ENCODE results near the gene PCBP3.
"Not testable (repeated sequence)": the region's sequence is repeated elsewhere in the genome, so short reads cannot be mapped to it uniquely, and the experiment has no call there.

PCBP3 gene

DNA sequence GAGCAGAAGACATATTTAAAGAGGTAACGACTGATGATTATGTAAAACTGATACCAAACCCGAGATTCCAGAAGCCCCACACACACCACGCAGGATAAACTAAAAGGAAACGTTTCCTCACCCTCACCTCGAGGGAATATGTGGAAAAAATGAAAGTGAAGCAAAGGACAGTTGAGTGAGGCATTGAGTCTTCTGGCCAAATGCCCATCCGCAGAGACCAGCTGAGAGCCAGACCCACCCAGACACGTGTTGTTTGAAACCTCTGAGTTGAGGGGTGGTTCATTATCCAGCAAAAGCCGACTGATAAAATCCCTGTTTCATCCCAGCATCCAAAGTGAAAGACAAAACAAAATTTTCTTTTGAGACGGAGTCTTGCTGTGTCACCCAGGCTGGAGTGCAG, 29.6 kb upstream of the PCBP3 start:
- DNase-seq (ENCODE audit: low read depth), result no peak

DNA sequence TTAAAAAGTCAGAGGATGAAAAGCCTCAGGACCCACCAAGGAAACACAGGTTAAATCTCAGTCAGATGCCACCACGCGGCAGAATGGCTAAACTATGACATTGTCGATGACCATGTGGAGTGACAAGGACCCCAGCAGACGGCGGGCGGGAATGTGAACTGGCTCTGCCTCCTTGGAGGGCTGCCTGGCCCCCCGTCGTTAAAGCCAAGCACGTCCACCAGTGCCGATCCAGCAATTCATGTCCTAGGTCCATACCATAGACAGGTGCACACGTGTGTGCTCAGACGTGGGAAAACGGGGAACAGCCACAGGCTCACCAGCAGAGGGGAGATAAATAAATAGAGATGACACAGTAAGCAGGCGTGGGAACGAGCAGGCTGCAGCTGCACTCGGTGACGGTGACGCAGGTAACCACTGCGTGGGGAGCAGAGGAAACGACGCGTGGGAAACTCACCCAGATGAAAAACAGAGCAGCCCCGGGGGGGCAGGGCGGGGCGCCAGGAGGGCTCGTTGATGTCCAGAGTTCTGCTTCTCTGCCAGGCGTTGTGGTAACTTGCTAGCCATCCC, 28.3 kb upstream of the PCBP3 start:
- DNase-seq (ENCODE audit: low read depth), result peak; percentile 80

DNA sequence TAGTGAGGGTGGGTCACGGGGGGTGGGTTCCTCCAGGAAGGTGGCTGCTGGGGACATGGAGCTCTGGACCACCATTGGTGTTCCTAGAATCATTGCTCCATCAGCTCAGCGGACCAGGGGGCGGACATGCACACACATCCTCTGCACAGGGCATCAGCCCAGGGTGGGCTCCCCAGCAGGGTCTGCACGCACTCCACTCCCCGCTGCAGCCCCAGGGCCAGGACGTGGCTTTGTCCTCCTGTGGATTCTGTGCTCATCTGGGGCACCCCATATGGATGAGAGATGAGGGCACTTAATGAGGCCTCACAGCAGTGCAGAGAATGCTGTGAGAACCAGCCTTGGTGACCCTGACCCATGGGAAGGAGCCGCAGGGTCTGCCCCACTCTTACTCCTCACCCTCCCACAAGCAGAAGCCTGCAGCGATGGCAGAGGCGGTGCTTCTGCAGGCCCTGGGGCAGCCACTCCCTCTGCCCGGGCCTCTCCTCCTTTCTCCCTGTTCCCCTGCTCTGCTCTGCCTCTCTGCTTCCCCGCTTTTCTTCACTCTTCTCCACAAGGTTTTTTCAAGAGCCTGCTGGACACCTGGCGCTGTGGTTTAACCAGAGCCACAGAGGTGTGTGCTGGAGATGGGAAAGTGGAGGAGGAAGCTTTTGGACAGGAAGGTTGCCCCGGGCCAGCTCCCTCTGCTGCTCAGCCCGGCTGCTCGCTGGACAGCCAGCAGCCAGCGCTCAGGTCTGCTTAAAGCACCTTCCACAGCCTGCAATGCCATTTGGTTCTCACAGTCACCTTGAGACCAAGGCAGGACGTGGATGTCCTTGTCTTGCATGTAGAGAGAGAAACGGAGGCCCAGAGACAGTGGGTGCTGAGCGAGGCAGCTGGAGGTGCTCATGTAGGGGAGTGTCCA, 26.3 kb upstream of the PCBP3 start:
- DNase-seq (ENCODE audit: low read depth), result no peak

DNA sequence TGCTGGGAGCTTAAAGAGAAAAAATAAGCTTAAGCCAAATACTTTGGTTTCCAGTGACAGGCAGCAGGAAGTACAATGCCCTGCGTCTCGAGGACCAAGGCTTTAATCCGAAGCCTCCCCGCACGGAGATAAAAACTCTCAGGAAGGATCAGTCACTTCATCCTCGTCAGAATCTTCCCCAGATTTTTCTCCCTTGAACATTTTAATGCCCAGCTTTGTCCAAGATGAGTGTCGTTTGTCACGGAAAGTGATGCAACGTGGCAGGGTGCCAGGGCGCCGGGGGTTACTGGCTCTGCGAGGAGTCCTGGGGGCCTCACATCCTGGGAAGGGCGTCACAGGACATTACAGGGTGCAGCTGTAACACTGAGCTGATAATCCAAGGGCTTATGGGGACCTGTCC, 25.2 kb upstream of the PCBP3 start:
- DNase-seq (ENCODE audit: low read depth), result no peak

DNA sequence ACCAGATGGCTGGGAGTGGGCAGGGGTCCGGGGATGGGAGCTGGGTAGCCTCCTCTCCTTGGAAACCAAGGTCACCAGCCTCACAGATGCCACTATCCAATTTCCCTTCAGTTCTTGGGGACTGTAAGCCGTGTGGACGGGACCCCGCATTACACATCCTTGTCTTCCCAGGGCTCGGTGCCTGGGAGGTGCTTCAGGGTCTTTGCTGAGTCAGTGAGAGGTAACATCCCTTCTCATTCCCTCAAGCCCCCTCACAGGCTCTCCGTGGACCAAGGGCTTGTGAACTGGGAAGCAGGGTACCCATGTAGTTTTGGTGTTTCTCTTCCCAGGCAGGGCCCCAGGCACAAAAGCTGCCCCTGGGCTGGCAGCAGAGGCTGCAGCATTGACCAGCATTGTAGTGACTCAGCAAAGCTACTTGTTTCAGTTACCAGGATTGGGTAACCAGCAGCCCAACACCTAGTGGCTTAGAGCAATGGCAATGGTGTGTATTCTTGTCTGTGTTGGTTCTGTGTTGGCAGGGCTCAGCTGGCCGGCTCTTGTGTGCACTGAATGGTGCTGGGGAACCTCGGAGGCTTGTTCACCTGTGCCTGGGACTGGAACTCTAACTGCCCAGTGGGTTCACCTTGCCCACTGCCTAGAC, 24.6 kb upstream of the PCBP3 start:
- DNase-seq (ENCODE audit: low read depth), result no peak

DNA sequence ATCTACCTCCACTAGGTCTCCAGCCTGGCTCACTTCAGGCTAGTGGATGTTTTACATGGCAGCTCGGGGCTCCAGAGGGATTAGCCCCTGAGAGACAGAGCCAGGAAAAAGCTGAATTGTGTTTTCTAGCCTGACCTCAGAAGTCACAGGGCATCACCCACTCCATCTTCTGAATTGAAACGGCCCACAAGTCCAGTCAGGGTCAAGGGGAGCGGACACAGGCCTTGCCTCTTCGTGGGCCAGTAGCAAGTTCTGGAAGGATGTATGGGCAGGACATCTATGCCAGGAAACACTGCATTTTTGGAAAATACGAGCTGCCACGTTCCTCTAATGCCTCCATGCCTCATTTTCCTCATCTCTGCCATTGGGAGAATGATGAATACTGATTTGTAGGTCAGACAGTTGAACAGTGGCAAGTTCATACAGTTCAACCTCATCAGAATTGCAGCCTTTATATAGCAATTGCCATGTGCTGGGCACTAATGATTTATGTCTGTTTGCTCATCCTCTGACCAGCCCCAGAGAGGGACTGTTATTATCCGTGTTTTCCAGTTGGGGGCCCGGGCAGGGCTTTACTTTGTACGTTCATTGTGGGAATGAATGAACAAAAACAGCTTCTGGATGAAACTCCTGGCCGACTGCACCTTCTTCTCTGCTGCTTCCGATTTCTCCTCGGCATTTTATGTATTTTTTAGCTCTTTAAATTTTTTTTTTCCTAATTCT, 23.2 kb upstream of the PCBP3 start:
- DNase-seq (ENCODE audit: low read depth), result no peak

DNA sequence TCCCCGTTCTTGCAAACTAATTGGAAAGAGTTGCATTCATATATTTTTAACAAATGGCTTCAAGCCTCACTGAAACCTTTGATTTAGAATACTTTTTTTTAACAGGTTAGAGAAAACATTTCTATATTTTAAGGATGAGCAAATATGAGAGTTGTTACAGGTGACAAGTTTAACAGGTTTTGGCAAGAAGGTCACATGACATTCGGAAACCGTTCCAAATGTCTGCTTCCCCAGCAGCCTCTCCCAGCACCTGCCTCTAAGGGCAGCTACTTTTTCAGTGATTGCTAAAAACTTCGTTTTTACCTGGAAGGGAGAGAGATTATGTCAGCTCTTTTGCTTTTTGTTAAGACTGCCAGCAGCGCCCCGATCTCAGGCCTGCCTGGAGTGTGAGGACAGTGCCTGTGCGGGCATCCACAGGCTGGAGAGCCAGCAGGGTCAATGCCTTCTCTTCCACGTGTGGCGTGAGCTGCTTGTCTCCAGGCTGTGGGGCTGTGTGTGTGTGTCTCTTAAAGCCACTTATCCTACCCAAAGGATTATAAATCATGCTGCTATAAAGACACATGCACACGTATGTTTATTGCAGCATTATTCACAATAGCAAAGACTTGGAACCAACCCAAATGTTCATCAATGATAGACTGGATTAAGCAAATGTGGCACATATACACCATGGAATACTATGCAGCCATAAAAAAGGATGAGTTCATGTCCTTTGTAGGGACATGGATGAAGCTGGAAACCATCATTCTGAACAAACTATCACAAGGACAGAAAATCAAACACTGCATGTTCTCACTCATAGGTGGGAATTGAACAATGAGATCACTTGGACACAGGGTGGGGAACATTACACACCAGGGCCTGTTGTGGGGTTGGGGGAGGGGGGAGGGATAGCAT, 21.8 kb upstream of the PCBP3 start:
- DNase-seq (ENCODE audit: low read depth), result not testable (repeated sequence)

DNA sequence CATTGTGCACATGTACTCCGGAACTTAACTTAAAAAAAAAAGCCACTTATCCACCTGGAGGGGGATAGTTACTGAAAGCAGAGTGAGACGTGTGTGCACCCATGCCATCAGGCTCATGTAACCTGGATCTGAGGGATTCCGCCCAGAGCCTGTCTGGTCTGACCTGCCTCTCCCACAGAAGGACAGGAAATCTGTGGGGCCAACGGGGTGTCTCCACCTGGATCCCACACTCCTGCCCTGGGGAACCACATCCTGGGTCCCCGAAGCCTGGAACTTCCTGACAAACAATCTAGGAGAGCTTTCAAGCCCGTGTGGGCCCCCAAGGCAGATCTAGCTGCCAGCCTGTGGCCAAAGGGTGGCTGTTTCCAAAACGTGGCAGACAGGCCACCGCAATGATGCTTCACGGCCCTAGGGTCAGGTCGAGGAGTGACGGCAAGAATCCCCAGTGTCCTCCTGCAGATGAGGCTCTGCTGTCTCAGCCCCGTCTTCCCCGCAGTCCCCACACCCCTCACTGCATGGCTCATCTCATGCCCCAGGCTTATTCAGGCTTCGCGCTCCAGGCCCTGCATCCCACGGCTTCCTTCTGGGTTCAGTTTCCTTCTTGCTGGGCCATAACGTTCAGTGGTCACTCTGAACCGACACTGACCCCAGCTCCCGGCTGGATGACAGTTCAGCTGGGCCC, 21.0 kb upstream of the PCBP3 start:
- DNase-seq (ENCODE audit: low read depth), result no peak

DNA sequence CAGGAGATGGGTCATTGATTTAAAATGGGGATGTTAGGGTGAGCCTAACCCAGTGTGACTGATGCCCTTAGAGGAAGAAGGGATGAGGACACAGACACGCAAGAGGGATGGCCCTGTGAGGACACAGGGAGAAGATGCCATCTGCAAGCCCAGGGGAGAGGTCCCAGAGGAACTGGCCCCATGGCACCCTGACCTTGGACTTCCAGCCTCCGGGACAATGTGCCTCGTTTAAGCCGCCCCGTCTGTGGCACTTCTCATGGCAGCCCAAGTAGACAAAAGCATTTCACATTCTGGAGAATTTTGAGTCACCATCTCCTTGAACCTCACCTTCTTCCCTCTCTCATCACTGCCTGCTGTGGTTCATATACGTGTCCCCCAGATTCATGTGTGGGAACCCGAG, 20.1 kb upstream of the PCBP3 start:
- no peak for DNase-seq (ENCODE audit: low read depth)

DNA sequence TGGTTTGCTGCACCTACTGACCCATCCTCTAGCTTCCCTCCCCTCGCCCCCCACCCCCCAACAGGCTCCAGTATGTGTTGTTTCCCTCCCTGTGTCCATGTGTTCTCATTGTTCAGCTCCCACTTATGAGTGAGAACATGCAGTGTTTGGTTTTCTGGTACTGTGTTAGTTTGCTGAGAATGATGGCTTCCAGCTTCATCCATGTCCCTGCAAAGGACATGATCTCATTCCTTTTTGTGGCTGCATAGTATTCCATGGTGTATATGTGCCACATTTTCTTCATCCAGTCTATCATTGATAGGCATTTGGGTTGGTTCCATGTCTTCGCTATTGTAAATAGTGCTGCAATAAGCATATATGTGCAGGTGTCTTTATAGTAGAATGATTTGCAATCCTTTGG, 17.4 kb upstream of the PCBP3 start:
- not testable (repeated sequence) for DNase-seq (ENCODE audit: low read depth)

DNA sequence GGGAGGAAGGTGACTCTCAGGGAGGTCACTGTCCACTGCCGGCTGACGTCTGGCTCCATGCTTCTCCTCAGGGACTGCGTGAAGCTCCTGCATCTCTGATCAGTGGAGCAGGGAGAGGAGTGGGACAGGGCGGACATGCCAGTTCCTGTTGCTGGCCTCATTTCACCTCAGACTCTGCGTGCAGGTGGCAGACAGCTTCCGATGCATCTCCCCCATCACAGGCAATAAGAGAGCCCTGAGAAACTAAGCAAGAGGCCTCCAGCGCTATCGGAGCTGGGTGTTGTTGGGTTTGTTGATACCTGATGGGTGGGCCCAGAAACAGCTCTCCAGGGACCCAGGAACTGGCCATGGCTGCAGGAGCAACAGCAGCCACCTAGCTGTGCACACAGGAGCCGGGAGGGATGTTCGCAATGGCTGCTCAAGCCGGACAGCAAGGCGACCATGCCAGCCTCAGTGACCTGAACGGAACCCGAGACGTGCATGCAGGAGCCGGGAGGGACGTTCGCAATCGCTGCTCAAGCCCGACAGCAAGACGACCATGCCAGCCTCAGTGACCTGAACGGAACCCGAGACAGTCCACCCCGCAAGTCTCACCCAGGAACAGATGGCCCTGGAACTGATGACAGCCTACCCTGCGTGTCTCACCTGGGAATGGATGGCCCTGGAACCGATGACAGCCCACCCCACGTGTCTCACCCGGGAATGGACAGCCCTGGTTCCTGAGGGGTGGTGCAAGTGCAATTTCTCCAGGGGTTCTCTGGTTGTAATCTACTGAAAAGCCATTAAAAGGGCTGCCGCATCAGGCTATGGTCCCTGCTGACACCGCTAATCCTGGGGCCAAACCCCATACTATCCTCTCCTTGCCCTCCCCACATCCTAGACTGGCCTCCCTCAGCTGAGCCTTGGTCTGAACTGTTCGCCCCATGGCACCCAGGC, 14.2 kb upstream of the PCBP3 start:
- no peak for DNase-seq (ENCODE audit: low read depth)

DNA sequence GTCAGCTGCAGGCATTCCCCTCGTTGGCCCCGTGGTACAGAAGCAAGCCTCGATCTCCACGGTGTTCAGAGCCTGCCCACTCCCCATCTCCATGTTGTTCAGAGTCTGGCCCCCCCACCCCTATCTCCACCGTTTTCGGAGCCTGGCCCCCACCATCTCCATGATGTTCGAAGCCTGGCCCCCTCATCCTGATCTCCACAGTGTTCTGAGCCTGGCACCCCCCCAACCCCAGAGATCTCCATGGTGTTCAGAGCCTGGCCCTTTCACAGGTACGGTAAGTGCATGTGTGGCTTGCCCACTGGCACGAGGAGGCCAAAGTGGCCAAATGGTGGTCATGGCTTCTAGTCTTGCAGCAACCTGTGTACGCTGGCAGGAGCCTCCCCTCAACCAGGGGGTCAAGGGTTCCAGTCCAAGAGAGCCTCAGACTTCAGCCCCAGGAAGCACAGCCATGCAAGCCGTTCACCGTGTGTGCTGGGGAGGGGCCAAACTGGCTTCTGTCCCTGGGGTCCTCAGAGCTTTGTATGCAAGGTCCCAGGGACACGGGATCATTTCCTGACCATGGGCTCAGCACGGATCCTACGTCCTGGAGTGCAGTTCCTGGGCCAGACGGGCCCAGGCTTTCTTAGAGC, 13.3 kb upstream of the PCBP3 start:
- no peak for DNase-seq (ENCODE audit: low read depth)

DNA sequence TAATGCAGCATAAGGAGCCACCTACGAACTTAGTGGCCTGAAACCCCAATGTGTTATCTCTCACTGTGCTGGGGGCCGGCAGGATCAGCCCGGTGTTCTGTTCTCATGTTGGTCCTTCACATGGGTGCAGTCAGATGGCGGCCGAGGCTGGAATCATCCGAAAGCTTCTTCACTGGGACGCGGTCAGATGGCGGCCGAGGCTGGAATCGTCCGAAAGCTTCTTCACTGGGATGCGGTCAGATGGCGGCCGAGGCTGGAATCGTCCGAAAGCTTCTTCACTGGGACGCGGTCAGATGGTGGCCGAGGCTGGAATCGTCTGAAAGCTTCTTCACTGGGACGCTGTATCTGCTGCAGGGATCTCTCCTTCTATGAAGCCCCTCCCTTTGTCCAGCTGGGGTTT, 12.6 kb upstream of the PCBP3 start:
- DNase-seq (ENCODE audit: low read depth), result no peak

DNA sequence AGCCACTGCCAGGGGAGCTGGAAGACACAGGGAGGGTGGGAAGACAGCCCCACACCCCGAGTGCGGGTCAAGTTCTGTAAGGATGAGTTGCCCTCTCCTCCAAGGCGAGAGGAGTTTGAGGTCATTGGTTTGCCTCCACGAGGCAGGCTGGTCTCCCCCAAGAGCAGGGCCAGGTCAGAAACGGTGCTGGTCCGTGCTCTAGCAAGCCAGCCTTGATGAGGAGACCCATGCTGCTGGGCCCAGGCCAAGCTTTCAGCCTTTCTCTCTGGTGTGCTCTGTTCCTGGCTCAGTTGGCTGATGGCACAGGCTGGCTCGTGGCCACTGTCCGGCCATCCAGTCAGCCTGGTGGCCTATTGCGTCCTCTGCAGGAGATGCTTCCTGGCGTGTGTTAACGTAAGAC, 12.0 kb upstream of the PCBP3 start:
- no peak for DNase-seq (ENCODE audit: low read depth)

DNA sequence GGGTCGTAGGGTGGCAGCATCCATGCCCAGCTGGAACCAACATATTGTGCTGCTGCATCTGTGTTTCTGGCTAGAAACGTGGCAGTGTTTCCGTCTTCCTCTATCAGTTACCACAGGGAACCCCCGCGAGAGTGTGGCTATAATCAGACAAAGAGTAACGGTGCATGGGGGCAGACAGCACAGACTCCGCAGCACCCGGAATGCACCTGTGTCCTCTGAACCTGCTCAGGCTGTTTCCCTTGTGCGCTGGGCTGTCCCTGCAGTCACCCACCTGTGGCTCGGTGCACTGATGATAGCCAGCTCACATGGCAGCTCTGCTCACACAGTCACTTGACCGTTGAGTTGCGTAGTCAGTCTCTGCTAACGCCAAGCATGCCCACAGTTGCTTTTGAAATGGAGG, 11.4 kb upstream of the PCBP3 start:
- DNase-seq (ENCODE audit: low read depth), result no peak

DNA sequence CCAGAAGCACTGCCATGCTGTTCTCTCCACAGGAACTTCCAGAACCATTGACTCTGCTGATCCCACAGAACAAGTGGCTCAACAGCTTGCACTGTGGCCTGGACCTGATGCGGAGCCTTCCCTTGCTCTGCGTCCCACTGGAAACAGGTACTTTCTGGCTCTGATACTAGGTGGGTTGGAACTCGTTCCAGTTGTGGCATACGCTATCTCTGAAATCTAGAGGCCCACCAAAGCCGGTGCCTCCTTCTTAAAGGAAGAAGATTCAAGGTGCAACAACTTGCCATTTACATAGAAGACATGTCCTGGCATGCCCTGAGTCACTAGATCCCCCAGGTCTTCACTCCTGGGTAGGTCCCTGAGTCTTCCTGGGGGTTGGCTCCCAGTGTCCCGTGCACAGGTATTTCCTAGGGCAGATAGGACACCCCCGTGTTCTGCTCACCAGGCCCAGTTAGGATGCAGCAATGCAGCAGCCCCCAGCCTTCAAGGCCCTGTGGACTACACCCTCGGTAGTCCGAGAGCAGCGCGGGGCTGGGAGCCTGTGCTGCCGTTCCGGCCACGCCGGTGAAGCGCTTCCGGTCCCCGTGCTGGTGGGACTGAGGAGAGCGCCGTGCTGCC, 10.8 kb upstream of the PCBP3 start:
- no peak for DNase-seq (ENCODE audit: low read depth)

DNA sequence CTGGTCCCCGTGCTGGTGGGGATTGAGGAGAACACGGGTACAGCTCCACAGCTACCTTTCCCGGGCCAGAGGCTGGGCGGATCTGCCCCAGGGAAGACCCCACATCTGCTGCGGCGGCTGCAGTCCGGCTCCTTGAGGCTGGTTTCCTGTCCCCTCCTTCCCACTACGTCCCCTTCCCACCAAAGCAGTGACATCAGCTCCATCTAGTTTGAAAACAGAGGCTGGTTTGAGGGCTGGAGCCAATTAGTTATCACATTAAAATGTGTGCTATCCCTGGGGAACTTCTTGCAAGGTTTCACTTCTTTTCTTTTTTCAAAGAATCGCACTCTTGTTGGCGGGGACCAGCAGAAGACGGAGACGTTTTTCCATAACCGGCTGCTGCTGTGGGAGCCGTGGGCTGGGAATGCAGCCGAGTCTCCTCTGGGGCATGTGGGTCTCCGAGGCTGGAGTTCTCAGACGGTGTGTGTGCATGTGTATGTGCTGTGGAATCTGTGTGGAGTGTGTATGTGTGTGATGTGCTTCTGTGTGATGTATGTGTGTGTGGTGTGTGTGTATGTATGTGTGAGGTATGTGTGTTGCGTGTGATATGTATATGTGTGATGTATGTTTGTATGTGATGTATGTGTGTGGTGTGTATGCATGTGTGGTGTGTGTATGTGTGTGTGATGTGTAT, 8.9 kb upstream of the PCBP3 start:
- no peak for DNase-seq (ENCODE audit: low read depth)
